ENCODE measurements around the gene CEP120. TPM values are rescaled to one million over a fixed set of nuclear protein-coding genes. Genes with fewer than 3 reads are reported as not detected.

Gene CEP120
- total RNA-seq, 1 experiment from 2014 or later = 12.6 TPM

Other genes with a start within 250 kb of the CEP120 start
- gene CSNK1G3, start 88.8 kb upstream of the CEP120 start, total RNA-seq (2014; rRNA removed; shearing (Covaris generic)) = 46.5 and 47.5 TPM in 2 replicates